BJ (cell line): ENCODE data around the gene ANKRD44. TPM values are rescaled to one million over a fixed set of nuclear protein-coding genes. Genes with fewer than 3 reads are reported as not detected.

ENCODE experiments used
- CTCF ChIA-PET: fragments of 350-600 bp; formaldehyde crosslinking; extraction: SDS; loops from one replicate; lab custom pipeline; 2021; ENCODE audit warnings: antibody characterized with exemption, inconsistent platforms; lab: Yijun Ruan, JAX
- POLR2A ChIA-PET: fragments of 300-600 bp; sonication (Branson Sonifier 250); formaldehyde crosslinking; extraction: SDS; loops from one replicate; lab custom pipeline; 2021; ENCODE audit warnings: antibody characterized with exemption; lab: Charles Lee
- DNase-seq: peaks from one replicate; pipeline ENCODE4 v3.0.0-alpha.2; 2011; ENCODE audit warnings: low read depth
- H3K27me3 ChIP-seq: 2 replicates; pipeline ENCODE4 v1.6.0; 2011; ENCODE audit warnings: low read length; ENCODE audit not compliant: control insufficient read depth, insufficient read depth
- H3K36me3 ChIP-seq: 2 replicates; pipeline ENCODE4 v1.5.1; 2011; ENCODE audit warnings: low read length; ENCODE audit not compliant: control insufficient read depth, insufficient read depth
- H3K4me3 ChIP-seq: 2 replicates; pipeline ENCODE4 v1.5.1; 2011; ENCODE audit warnings: low read depth, mild to moderate bottlenecking, control low read depth, low read length
- CTCF ChIP-seq: IDR thresholded peaks from 2 replicates; pipeline ENCODE4 v1.5.1; 2011; ENCODE audit warnings: low read depth, mild to moderate bottlenecking, control low read depth, inconsistent platforms, low read length, moderate library complexity; ENCODE audit not compliant: insufficient read depth
- polyA plus RNA-seq: library from polyadenylated mRNA; depleted of rRNA; stranded (reverse); fragments of >200 nt; gene quantifications from 2 replicates; pipeline ENCODE4 v1.2.3, GENCODE V29; 2011

Gene ANKRD44
- polyA plus RNA-seq, 1 experiment, result 12.4 TPM

DNA sequence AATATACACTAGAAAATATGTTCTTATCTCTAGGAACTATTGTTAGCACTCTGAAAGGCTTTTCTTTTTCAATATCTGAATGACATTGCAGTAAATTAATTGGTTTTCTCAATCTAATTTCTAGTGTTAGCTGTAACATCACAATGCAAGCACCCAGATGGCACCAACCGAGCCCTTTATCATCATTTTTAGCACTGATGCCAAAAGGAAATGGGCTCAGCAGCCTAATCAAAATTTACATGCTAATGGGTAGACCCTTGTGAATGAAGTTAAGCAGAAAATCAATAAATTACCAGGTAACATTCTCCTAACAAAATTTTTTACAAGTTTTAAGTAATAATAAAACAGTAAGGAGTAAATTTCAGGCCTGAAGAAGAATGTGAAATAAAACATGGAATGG is 330.6 kb downstream of the ANKRD44 start:
- ChIA-PET POLR2A (no interaction called here), CTCF (no interaction called here)
- no peak for DNase-seq
- H3K4me3 ChIP-seq, result no peak overlapping the region
- no peaks in the 10 kb centered on the region for H3K27me3 ChIP-seq
- H3K36me3 ChIP-seq, result no peaks in the 10 kb centered on the region
- no peak for TF ChIP-seq CTCF

- TF ChIP-seq CTCF, result no peak
- ChIA-PET POLR2A (no interaction called here), CTCF (no interaction called here)
- no peak for DNase-seq
- H3K4me3 ChIP-seq, result no peak overlapping the region
- no peaks in the 10 kb centered on the region; the same call in 1 of the 2 replicates for H3K27me3 ChIP-seq
- H3K36me3 ChIP-seq, result no peaks in the 10 kb centered on the region
Observed at GRCh38 chr2:196977507-196977906, 333.1 kb downstream of the ANKRD44 start.

GRCh38 chr2:196974970-196975369 is 335.6 kb downstream of the ANKRD44 start:
- CTCF ChIA-PET, result interaction anchor here (0.7 kb wide), 1 partner anchor 20 kb away, joined by 3 read pairs; no protein-coding TSS in a partner anchor
- DNase-seq, result no peak
- no peak for TF ChIP-seq CTCF
- POLR2A ChIA-PET, result no interaction called here
- Histone ChIP-seq H3K27me3 (no peaks in the 10 kb centered on the region; the same call in 1 of the 2 replicates), H3K4me3 (no peak overlapping the region), H3K36me3 (no peaks in the 10 kb centered on the region)

- ChIA-PET CTCF (interaction anchor here (2.4 kb wide), 1 partner anchor 9 kb away, joined by 6 read pairs; no protein-coding TSS in a partner anchor), POLR2A (no interaction called here)
Observed at GRCh38 chr2:196971574-196972279, 338.9 kb downstream of the ANKRD44 start.

More at GRCh38 chr2:196971574-196972279, 338.9 kb downstream of the ANKRD44 start:
- TF ChIP-seq CTCF, result no peak
- no peak for DNase-seq
- no peaks in the 10 kb centered on the region; the same call in 1 of the 2 replicates for H3K27me3 ChIP-seq
- H3K36me3 ChIP-seq, result no peaks in the 10 kb centered on the region
- no peak overlapping the region for H3K4me3 ChIP-seq
